OCI-M2 (cell line): Measurements from ENCODE around the gene RAI2.

Experiments used
- DNase-seq: peaks from one replicate; lab custom pipeline; 2025; ENCODE audit not compliant: unreplicated experiment; lab: John Stamatoyannopoulos, UW

The RAI2 gene

DNA sequence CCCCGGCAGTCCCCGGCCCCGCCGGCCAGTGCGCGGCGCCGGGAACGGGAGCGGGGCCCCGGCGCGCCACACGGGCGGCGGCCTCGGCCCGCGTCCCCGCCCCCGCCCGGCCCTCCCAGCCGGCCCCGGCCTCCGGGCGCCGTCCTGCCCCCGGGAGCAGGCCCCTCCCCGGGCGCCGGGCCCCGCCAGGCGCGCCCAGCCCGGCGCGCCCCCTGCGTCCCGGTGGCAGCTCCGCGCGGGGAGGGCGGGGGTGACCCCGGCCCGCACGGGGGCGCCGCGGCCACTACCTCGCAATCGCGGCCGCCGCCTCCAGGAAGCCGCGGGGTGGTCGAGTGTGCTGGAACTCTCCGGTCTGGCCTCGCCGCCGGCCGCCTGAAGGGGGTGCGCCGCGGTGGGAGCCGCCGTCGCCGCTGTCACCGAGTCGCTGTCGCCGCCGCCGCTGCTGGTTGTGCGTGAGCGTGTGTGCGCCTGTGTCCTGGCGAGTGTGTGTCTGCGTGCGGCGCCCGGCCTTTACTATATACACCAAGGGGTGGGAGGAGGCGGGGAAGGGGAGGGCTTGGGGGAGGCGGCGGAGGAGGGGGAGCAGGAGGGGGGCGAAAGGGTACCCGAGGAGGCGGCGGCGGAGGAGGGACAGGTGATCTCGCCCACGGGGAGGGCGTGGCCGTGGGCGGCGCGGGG is at the start of gene RAI2:
RAI2 (minus strand) TSS at position 488 of the 678 bp plus-strand sequence. CDS start 59,288 bp downstream, outside the sequence.
- no peak for DNase-seq

GRCh38 chrX:17888421-17888820 is 27.3 kb upstream of the RAI2 start:
- DNase-seq, result no peak

DNA sequence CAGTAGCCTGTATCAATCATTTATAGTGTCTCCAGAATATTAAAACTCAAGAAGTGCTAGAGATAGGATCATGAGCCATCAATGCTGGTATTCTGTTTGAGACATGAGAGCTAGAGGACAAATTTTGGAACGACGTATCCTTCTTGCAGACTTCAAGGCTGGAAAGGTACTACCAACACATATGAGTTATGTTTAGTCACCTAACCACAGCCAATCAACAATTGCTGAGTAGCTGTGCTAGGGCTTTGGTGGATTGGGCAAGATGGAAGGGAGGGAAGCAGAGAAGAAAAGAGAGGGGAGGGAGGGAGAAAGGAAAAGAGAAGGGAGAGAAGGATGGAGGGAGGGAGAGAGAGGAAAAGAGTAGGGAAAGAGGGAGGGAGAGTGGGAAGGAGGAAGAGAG is 21.6 kb upstream of the RAI2 start:
- DNase-seq, result no peak

DNA sequence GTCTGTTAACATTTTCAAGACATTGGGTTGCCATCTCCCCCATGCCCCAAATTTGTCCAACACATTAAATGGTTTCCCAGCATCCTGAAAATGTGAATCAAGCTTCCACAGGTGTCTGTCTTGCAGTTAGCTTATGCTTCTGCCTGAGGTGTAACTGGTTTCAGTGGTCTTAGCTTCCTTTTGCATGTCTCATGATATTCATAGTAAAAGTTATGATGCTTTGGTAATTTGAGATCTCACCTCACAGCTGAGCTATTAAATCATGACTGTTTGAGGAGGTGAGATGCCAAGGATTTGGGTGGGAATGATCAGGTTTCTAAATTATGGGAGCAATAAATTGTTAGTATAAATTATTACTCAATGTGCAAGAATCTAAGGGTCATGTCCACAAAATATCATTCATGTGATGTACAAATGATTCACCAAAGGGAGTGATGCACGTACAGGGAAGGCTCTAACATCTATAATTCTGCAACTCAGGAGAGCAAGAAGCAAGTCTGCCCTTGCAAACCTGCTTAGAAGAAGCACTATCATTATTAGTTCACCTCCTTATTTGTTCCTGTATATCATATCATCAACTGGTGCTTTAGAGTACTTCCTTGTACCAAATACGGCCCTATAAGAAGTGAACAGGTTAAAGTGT is 17.1 kb upstream of the RAI2 start:
- no peak for DNase-seq

- no peak for DNase-seq
Measured at GRCh38 chrX:17876135-17876534, 15.0 kb upstream of the RAI2 start.

DNA sequence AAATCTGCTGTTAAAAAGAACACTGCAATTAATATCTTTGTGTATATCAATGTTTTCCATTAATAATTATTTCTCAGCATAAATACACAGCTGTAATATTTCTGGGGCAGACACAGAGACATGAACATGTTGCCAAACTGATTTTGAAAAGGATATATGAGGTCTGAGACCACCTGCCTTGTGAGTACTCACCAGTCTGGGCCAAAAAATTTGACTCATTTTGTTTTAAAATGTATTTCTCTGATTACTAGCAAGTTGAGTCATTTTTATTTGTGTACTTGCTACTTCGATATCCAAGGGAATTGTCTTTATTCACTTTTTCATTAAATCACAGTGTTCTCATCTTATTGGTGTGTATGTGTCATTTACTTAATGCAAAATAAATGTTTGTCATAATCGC is 8.5 kb upstream of the RAI2 start:
- no peak for DNase-seq

GRCh38 chrX:17861489-17862011 is 452 bp upstream of the RAI2 start:
- no peak for DNase-seq

- no peak for DNase-seq
Measured at GRCh38 chrX:17860179-17860780, 818 bp downstream of the RAI2 start.

DNA sequence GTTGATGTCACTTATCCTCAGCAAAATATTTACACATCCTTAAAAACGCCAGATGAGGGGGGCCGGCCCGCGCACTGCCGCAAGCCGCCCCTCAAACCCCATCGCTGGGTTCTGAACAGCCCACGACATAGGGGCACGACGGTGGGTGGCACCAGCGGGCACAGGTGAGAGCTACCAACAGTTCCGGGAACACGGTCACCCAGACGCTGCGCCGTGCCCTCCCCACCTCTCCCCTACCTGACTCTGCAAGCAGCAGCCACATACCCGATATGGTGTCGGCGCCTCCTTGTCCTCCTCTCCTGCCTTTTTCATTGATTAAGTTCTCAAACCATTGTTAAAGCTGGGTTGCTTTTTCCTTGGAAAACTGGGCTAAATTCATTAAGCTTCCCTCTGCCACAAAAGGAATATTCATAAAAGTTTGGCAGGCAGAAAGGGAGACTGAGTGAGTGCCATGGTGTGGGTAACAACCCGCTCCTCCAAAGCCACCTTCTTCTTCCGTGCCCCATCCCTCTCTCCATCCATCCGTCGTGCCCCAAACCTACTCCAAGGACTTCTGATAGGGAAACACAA is 1.4 kb downstream of the RAI2 start:
- no peak for DNase-seq

DNA sequence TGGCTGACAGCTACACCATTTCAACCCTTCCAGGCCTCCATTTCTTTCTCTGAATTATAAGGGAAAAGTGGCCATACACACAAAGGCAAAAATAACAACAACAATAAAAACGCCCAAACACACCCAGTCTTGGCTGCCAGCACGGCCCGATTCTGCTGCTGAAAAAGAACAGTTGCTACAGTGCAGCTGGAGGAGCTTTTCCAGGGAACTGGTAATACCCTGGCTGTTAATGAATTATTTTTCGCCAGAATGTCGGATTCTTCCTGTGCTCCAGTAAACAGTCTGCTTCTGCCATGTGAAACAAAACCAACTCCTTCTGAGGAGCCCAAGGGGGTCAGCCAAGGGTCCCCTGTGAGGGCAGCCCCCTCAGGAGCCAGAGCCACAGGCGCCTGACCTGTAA is 6.6 kb downstream of the RAI2 start:
- no peak for DNase-seq

DNA sequence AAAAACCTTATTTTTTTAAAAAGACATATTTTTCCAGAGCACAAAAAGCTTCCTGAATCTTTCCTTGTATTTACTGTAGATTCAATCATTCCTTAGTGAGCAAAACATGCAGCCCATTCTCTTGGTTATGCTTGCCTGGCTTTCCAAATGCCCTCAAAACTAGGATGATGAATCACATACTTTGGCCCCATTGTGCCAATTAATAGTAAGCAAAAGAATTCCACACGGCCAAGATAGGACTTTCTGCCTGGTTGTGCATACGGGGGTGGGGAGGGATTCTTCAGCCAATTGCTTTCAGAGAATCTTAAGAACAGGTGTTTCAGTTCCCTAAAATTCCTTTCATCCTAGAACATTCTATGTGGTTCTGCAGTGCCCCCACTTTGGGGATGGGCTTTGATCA is 7.0 kb downstream of the RAI2 start:
- no peak for DNase-seq

DNA sequence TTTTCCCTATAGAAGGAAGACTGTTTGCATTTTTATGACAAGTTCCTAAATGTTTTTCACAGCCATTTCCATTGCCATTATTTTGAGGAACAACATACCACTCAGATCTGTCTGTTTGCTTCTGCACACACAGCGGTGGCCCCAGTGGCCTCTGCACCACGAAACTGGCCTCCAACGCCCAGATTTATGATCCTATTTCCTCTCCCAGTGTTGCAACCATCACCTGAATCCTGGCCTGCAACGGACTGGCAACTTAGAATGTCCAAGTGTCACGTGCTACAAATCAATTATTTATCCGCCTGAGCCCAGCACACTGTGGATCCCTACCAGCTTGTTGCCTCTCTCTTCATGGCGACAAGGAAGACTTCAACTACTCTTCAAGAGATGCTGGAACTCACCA is 9.2 kb downstream of the RAI2 start:
- DNase-seq, result no peak

- DNase-seq, result no peak
Measured at GRCh38 chrX:17848545-17849265, 12.4 kb downstream of the RAI2 start.

GRCh38 chrX:17846045-17846444 is 15.1 kb downstream of the RAI2 start:
- no peak for DNase-seq

GRCh38 chrX:17844236-17844635 is 16.9 kb downstream of the RAI2 start:
- DNase-seq, result no peak

DNA sequence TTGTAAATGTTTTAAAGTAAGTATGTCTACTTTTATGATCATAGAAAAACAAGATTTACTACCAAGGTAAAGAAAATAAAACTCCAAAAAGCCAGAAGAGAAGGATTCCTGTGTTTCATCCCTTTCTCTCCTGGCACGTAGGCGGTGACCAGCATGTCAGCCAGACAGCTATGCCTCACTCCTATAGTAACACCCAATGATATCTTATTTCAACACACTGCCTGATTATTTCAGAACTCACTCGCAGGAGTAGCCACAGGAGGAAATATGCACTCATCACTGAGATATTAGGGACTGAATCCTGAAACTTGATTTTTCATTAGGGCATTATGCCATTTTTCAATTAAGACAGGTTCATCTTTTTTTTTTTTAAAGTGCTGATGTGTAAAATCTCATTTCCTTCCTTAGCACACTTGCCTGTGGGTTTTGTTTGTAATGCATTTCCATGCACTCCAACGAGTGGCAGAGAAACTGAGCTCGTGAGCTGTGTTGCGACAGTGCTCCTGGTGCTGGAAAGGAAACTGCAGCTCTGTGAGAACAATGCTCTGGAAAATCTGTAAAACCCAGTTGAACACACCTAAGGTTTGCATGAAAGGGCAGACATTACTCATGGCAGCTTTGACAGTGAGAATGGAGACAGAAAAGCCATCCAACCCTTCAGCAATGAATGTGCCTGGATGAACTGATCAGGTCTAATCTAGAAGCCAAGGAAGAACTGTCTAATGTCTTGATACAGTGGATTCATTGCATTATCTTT is 18.2 kb downstream of the RAI2 start:
- DNase-seq, result no peak

GRCh38 chrX:17839269-17839668 is 21.8 kb downstream of the RAI2 start:
- no peak for DNase-seq

GRCh38 chrX:17836830-17837229 is 24.3 kb downstream of the RAI2 start:
- no peak for DNase-seq

DNA sequence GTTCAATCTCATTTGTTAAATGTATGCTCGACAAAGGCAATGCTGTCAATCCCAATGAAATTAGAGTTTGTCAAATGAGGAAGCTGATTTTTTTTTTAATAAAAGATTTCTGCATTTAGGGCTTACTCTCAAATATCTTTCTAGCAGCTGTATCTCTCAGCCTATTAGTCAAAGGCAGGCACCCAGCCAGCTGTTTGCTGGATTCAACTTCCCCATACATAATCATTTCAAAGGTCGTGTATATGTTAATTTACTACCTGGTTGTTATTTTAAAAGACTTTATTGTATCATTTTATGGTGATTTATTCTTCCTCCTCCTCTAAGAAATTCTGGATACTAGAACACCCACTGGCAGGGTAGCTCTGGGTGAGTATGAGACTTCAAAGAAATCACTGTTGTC is 27.1 kb downstream of the RAI2 start:
- DNase-seq, result no peak

DNA sequence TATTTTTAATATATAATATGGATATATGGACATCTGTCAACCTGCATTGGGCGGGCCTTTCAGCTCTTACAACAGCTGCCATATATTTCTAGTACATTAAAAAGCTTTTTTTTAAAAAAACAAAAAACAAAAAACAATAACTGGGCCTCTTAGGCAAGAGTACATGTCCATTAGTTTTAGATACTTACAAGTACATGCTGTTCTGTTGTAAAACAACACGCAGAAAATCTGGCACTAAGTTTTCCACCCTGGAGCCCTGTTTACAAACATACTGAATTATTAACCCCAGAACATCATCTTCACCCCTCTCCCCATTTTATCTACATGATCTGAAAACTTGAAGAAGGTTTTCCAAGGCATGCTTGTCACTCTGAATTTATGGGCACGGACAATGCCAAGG is 29.8 kb downstream of the RAI2 start:
- DNase-seq, result no peak

- DNase-seq, result no peak
Measured at GRCh38 chrX:17830211-17830610, 30.9 kb downstream of the RAI2 start.
